NCI-H446 treated with DMSO at 0.1 percent for 48 hours (cell line): Measurements from ENCODE around the gene CD9.

ENCODE experiments used
- DNase-seq: peaks from one replicate; lab custom pipeline; 2025; lab: John Stamatoyannopoulos, UW

Gene CD9

DNA sequence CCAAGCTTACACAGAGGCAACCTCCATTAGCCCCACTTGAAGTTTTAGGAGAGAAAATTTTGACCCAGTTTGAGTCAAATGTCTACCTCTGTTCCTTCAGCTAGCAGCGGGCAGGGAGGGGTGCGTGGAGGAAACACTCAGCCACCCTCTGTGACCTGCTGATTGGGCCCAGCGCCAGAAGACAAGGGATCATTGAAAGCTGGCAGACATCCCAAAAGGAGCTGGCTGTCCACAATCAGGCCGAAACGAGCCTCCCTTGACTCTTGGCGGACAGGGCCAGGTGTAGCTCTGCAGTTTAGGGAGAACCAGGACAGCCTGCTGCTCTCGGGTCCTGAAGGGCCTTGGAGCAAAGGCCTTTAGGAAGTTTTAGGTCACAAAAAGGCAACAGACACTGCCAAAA lies 41.3 kb downstream of the CD9 start:
- no peak for DNase-seq

GRCh38 chr12:6249580-6249979 lies 49.4 kb downstream of the CD9 start:
- DNase-seq, result no peak

DNA sequence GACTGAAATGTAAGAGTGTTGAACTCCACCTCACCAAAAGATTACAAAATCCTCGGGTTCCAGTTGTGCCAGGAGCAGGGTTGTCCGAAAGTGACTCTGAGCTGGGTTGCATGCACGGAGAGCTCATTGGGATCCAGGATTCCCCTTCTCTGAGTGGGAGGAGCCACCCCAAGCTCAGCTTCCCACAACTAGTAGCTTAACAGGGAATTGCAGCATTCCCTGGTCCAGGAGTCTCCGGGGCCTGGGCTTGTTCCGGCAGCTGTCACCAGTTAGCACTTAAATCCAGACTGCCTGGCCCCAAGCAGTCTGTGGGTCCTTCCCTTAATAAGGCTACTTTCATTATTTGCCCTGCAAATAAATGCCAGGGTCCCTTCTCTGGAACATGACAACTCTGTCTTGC lies 50.1 kb downstream of the CD9 start:
- no peak for DNase-seq

- no peak for DNase-seq
Measured at GRCh38 chr12:6253278-6253677, 53.1 kb downstream of the CD9 start.

DNA sequence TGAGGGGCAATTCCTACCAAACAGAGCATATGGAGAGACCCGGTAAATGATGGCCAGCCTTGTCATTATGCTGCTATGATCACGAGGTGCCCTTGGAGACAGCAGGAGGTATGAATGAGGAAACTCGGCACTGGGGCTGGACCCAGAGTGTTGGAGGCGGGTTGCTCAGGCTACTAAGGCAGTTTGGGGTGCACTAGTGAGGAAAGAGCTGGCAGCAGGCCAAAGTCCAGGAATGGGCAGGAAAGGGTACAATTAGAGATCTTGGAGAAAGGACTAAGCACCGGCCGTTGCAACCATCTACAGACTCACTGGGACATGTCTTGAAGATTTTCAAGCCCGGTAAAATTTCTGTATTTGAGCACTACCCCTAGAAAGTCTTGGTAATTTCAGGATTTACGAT lies 54.3 kb downstream of the CD9 start:
- DNase-seq, result no peak

- DNase-seq, result no peak
Measured at GRCh38 chr12:6257007-6257406, 56.8 kb downstream of the CD9 start.

GRCh38 chr12:6262211-6262610 lies 62.0 kb downstream of the CD9 start:
- no peak for DNase-seq

DNA sequence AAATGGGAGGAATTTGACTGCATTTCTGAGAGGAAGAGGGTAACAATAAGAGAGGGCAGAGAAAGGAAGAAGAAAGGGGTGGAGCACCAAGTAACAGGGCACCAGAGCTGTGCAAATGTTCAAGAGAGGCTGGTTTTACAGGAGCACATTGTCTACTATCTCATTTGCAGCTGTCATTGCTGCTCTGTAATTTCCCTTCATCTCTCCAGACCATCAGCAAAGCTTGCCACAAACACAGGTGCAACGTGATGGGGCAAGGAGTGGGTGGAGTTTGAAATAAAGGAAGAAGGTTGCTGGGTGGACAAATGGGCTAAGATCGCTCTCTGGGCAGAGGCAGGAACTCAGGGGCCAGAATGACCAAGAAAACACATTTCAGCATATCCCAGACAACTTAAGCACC lies 62.4 kb downstream of the CD9 start:
- DNase-seq, result no peak

DNA sequence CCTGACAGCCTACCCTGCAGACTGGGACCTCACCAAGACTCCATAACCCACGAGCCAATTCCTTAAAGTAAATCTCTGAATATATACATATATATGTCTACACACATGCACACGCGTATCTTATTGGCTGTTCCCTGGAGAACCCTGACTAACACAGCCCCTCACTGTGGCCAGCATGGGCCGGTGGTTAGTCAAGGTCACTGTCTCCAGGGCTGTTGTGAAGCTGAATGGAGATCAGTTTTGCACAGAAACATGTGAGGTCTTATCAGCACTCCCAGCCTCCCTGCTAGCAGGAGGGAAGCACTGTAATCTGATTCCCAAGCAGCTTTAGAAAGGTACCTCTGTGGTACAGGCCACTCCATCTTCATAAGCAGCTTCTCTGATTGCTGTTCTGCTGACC lies 63.7 kb downstream of the CD9 start:
- no peak for DNase-seq

GRCh38 chr12:6264402-6265037 lies 64.3 kb downstream of the CD9 start:
- DNase-seq, result no peak

DNA sequence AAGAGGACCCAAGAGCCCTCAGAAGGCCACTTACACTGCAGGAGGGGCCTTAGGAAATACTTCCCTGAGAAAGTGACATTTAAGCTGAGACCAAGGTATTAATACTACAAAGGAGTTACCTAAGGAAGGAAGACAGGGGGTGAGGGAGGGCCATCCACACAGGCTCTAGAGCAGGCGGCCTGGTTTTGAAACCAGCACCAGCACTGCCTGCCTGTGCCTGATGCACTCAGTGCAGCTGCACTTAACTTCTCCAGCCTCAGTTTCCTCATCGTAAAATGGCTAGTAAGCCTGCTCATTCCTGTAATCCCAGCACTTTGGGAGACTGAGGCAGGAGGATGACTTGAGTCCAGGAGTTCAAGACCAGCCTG lies 64.8 kb downstream of the CD9 start:
- no peak for DNase-seq

DNA sequence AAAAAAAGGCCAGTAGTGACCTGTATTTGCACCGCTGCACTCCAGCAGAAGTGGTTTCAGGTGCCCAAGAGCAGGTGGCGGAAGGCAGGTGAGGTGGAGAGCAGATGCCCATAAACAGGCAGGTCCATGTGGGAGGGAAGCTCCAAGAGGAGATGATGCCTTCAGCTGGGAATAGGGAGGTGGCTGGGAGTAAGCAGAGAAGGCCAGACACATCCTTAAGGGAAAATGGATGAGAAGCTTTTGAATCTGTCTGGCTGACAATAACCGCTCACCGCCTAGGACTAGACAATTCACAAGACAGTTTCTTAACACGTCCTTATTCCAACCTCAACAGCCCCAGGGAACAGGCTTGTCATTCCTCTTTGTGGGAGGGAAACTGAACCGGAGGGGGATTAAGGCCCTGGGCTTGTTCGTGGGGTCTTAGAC lies 66.4 kb downstream of the CD9 start:
- no peak for DNase-seq

GRCh38 chr12:6266971-6267721 lies 66.9 kb downstream of the CD9 start:
- DNase-seq, result no peak

DNA sequence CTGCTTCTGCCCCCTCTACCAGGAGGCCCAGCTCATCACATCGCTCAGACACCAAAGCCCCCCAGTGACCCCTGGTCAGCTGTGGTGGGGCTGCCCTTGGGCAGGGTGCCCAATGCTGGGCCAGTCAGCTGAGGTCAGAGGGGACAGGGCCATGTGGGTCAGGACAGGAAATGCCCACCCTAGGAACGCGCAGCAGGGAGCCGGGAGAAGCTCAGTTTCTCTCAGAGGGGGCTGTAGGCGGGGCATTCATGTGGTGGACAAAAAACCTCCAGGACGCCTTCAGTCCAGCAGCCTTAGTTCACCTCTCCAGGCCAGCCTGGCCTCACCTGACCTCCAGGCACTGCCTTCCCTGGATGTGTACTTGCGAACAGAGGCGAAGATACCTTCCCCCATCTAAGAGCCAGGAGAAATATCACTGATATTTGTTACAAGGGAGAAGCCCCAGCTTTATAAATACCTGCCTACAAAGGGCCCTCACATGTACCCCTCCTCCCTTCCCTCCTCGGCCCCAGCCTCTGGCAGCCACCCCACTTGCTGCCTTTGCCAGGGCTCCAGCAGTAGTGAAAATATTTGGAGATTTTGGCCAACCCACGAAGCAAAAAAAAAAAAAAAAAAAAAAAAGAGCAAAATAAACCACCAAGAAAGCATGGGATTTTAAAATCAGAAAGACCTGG lies 68.4 kb downstream of the CD9 start:
- DNase-seq, result no peak

DNA sequence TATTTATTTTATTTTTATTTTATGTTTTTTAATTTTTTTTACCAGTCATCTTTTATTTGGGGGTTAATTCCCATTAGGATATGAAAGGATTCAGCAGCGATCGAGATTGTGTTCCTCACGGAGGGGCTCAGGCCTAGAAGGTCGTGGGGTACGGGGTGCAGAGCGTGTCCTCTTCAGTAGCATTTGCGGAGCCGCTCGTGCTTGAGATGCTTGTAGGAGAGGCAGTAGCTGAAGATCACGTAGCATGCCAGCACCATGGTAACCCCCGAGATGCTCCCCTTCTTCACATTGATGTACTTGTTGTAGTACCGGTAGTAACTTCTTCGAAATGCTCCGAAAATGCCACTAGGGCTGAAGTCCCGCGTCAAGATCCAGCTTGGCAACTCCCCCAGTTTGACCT lies 69.8 kb downstream of the CD9 start:
- DNase-seq, result no peak

GRCh38 chr12:6271281-6271680 lies 71.1 kb downstream of the CD9 start:
- no peak for DNase-seq

DNA sequence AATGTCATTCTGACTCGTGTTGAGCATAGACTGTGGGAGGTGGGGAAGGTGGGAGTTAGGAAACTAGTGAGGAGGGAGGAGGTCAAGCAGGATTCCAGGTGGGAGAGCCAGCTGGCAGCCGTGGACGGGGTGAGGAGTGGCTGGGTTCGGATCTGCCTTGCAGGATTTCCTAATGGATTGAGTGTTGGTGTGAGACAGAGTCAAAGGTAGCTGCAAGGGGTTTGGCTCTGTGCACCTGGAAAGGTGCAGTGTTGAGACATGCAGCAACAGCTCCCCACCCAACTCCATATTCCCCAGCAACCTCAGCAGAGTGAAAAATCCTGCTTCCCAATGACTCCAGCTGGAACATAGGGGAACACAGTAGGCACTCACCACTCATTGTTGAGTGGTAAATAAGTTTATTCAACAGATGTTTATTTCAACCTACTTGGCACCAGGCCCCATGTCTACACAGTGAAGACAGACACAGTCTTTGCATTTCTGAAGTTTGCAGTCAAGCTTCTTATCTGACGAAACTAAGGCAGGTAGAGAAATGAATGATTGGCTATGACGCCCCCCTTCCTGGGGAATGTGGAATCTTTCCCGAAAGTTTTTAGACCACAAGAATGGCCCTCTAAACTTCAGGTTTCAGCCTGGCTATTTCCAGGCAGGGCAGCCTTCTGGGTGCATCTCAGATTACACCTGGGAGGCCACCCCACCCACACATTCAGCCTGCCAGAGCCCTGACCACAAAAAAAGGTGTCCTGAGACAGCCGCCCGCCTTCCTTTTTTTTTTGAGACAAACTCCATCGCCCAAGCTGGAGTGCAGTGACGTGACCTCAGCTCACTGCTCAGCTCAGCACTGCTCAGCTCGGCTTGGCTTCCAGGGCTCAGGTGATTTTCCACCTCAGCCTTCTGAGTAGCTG lies 72.4 kb downstream of the CD9 start:
- DNase-seq, result no peak

DNA sequence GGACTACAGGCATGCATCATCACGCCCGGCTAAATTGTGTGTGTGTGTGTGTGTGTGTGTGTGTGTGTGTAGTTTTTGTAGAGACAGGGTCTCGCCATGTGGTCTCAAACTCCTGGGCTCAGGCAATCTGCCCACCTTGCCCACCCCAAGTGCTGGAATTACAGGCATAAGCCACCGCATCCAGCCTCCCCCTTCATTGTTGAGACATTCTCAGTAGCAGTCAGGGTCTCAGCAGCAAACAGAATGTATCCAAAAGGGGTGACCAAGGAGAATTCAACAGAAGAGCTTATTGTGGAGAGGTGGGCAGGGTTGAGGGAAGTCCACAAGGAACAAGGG lies 73.0 kb downstream of the CD9 start:
- no peak for DNase-seq

GRCh38 chr12:6273541-6274230 lies 73.5 kb downstream of the CD9 start:
- DNase-seq, result no peak

DNA sequence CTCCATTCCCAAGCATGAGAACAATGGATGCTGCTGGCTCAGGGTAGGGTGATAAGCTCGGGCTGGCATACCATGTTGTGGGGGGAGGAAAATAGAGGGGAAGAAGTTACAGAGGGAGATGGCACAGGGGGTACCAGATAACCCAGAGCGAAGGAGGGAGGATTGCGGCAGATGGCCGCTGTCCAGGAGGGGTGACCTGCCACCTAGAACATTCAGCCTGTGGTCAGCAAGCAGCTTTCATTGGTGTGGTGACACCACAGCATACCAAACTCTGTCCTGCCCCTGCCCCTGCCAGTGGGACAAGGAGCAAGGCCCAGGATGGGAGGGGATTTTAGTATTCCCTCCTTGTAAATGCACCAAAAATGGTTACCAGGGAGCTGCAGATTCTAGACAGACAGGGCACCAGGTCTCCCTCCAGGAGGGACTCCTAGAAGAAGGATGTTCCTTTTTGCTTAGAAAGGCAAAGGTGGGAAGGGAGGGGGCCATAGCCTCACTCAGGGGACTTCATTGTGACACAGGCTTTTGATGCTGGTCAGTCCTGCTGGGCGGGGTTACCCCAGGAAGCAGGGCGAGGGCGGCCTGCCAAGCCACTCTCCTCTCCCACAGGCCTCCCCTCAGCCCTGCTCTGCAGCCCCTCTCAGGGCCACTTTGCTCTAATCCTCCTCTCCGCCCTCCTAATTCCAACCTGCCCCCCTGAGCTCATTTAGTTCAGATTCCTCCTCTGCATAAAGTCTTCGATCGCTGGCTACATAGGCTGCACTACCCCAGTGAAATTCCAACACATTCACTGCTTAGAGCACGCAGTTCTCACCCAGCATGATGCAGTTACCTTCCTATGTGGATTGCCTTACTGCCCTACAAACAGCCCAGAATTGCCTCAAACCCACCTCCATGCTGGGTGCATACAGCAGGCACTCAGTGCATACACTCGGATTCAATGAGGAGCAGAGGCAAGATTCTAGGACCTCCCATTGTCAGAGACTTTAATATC lies 74.3 kb downstream of the CD9 start:
- DNase-seq, result no peak
